IMR-90 (cell line): Measurements from ENCODE around the gene TRPV4. TPM values are rescaled to one million over a fixed set of nuclear protein-coding genes. Genes with fewer than 3 reads are reported as not detected.

Source experiments
- ATAC-seq: fragments of 200-7000 bp; cut with Tn5 transposase; 2 replicates; pipeline ENCODE4 v1.9.1; 2020; ENCODE audit warnings: low read depth, mild to moderate bottlenecking, moderate library complexity
- BruUV-seq: library from RNA; stranded (reverse); fragments of 400-500 nt; replicated peaks from 2 replicates; lab custom pipeline; 2021; lab: Mats Ljungman, UMichigan
- CTCF ChIA-PET: fragments of 300-600 bp; formaldehyde crosslinking; extraction: SDS; loops from one replicate; lab custom pipeline; 2021; ENCODE audit warnings: antibody characterized with exemption; lab: Yijun Ruan, JAX
- POLR2A ChIA-PET: fragments of 300-600 bp; sonication (Branson Sonifier 250); formaldehyde crosslinking; loops from one replicate; lab custom pipeline; 2022; ENCODE audit warnings: antibody characterized with exemption; ENCODE audit not compliant: unreplicated experiment; lab: Charles Lee
- DNase-seq: peaks from one replicate; pipeline ENCODE4 v3.0.0; 2013
- H2AFZ ChIP-seq: replicated peaks from 2 replicates; pipeline ENCODE3; 2013; ENCODE audit warnings: low read length, mild to moderate bottlenecking; ENCODE audit not compliant: poor library complexity
- H2AK5ac ChIP-seq: 2 replicates; pipeline ENCODE4 v1.6.1; 2013; ENCODE audit warnings: low read depth, low read length, inconsistent platforms
- H2AK9ac ChIP-seq: replicated peaks from 2 replicates; pipeline ENCODE3; 2013; ENCODE audit warnings: mild to moderate bottlenecking, low read depth, low read length, moderate library complexity; ENCODE audit not compliant: poor library complexity
- H2BK120ac ChIP-seq: 2 replicates; pipeline ENCODE4 v1.6.1; 2013; ENCODE audit warnings: low read depth, low read length, inconsistent platforms
- H2BK15ac ChIP-seq: 3 replicates; pipeline ENCODE4 v1.6.1; 2013; ENCODE audit warnings: low read depth, low read length, inconsistent platforms
- H2BK20ac ChIP-seq: 2 replicates; pipeline ENCODE4 v1.6.1; 2013; ENCODE audit warnings: low read depth, mild to moderate bottlenecking, inconsistent platforms, low read length, moderate library complexity
- H2BK5ac ChIP-seq: 2 replicates; pipeline ENCODE4 v1.6.1; 2013; ENCODE audit warnings: mild to moderate bottlenecking, low read depth, low read length, inconsistent platforms; ENCODE audit not compliant: poor library complexity, severe bottlenecking
- H3K14ac ChIP-seq: replicated peaks from 2 replicates; pipeline ENCODE4 v1.6.1; 2013; ENCODE audit warnings: low read depth, low read length, inconsistent platforms
- H3K18ac ChIP-seq: 2 replicates; pipeline ENCODE4 v1.6.1; 2013; ENCODE audit warnings: low read depth, low read length, control low read depth
- H3K23ac ChIP-seq: 2 replicates; pipeline ENCODE4 v1.6.1; 2013; ENCODE audit warnings: low read depth, low read length, inconsistent platforms
- H3K27ac ChIP-seq: 2 replicates; pipeline ENCODE4 v1.5.1; 2013; ENCODE audit warnings: mild to moderate bottlenecking, control low read depth, low read length; ENCODE audit not compliant: insufficient read depth
- H3K27me3 ChIP-seq: 2 replicates; pipeline ENCODE4 v1.6.1; 2013; ENCODE audit warnings: low read length; ENCODE audit not compliant: control insufficient read depth, insufficient read depth
- H3K36me3 ChIP-seq: 2 replicates; pipeline ENCODE4 v1.6.1; 2013; ENCODE audit warnings: low read length, mixed read lengths; ENCODE audit not compliant: control insufficient read depth, insufficient read depth
- H3K4ac ChIP-seq: 2 replicates; pipeline ENCODE4 v1.6.1; 2013; ENCODE audit warnings: low read depth, low read length, inconsistent platforms
- H3K4me1 ChIP-seq: 2 replicates; pipeline ENCODE4 v1.6.1; 2013; ENCODE audit warnings: low read length, mixed read lengths; ENCODE audit not compliant: control insufficient read depth, insufficient read depth
- H3K4me2 ChIP-seq: 2 replicates; pipeline ENCODE4 v1.6.1; 2013; ENCODE audit warnings: low read depth, mild to moderate bottlenecking, control low read depth, low read length, moderate library complexity
- H3K4me3 ChIP-seq: 2 replicates; pipeline ENCODE4 v1.5.1; 2013; ENCODE audit warnings: low read depth, mild to moderate bottlenecking, control low read depth, low read length, moderate library complexity; ENCODE audit not compliant: insufficient read depth
- H3K56ac ChIP-seq: 2 replicates; pipeline ENCODE4 v1.6.1; 2013; ENCODE audit warnings: low read length, inconsistent platforms; ENCODE audit not compliant: insufficient read depth; ENCODE audit errors: extremely low read depth
- H3K79me1 ChIP-seq, 2 experiments: 2 replicates each; pipeline ENCODE4 v1.6.1; 2013; ENCODE audit warnings: low read length in 2 of 2, inconsistent platforms in 1 of 2, low read depth in 1 of 2
- H3K9ac ChIP-seq: 2 replicates; pipeline ENCODE4 v1.6.1; 2013; ENCODE audit warnings: low read depth, low read length, control low read depth
- H3K9me1 ChIP-seq: 2 replicates; pipeline ENCODE4 v1.6.1; 2013; ENCODE audit warnings: low read length, inconsistent platforms; ENCODE audit not compliant: insufficient read depth
- H3K9me3 ChIP-seq: 2 replicates; pipeline ENCODE4 v1.6.1; 2013; ENCODE audit warnings: low read length; ENCODE audit not compliant: control insufficient read depth, insufficient read depth
- H4K20me1 ChIP-seq: 2 replicates; pipeline ENCODE4 v1.6.1; 2013; ENCODE audit warnings: low read length, inconsistent platforms; ENCODE audit not compliant: insufficient read depth
- H4K5ac ChIP-seq: 2 replicates; pipeline ENCODE4 v1.6.1; 2013; ENCODE audit warnings: mild to moderate bottlenecking, low read depth, low read length, control low read depth
- H4K8ac ChIP-seq, 2 experiments: 2 replicates each; pipeline ENCODE4 v1.6.1; 2013; ENCODE audit warnings: low read depth in 2 of 2, low read length in 2 of 2, control low read depth in 1 of 2, inconsistent platforms in 1 of 2
- H4K91ac ChIP-seq: 2 replicates; pipeline ENCODE4 v1.6.1; 2013; ENCODE audit warnings: low read depth, low read length, inconsistent platforms; ENCODE audit not compliant: insufficient read depth
- BHLHE40 ChIP-seq: fragments of 150-350 bp; IDR thresholded peaks from 2 replicates; pipeline ENCODE4 v1.6.1; 2016; ENCODE audit warnings: mild to moderate bottlenecking, low read depth, low read length
- CEBPB ChIP-seq: IDR thresholded peaks from 2 replicates; pipeline ENCODE4 v1.6.1; 2012; ENCODE audit warnings: low read depth, low read length, improper control_type of control experiment
- CTCF ChIP-seq: conservative IDR thresholded peaks from 2 replicates; pipeline ENCODE4 v1.5.1; 2012; ENCODE audit warnings: mild to moderate bottlenecking, low read depth, low read length, improper control_type of control experiment
- FOS ChIP-seq: fragments of 150-350 bp; IDR thresholded peaks from 2 replicates; pipeline ENCODE4 v1.6.1; 2016; ENCODE audit warnings: low read depth, low read length
- MAFK ChIP-seq: IDR thresholded peaks from 2 replicates; pipeline ENCODE4 v1.6.1; 2012; ENCODE audit warnings: low read depth, low read length, improper control_type of control experiment
- MXI1 ChIP-seq: IDR thresholded peaks from 2 replicates; pipeline ENCODE4 v1.6.1; 2012; ENCODE audit warnings: low read depth, mild to moderate bottlenecking, low read length, moderate library complexity, borderline replicate concordance
- NFE2L2 ChIP-seq: fragments of 150-350 bp; IDR thresholded peaks from 2 replicates; pipeline ENCODE4 v1.6.1; 2016; ENCODE audit warnings: low read depth, mild to moderate bottlenecking, low read length
- POLR2A ChIP-seq: IDR thresholded peaks from 2 replicates; pipeline ENCODE4 v1.6.1; 2012; ENCODE audit warnings: mild to moderate bottlenecking, low read depth, low read length
- RAD21 ChIP-seq: IDR thresholded peaks from 2 replicates; pipeline ENCODE4 v1.6.1; 2012; ENCODE audit warnings: low read length, improper control_type of control experiment
- RCOR1 ChIP-seq: IDR thresholded peaks from 2 replicates; pipeline ENCODE4 v1.6.1; 2012; ENCODE audit warnings: mild to moderate bottlenecking, low read length, improper control_type of control experiment; ENCODE audit not compliant: insufficient replicate concordance
- RFX5 ChIP-seq: IDR thresholded peaks from 2 replicates; pipeline ENCODE4 v1.8.0; 2012; ENCODE audit warnings: low read depth, mild to moderate bottlenecking, low read length, moderate library complexity
- SMC3 ChIP-seq: fragments of 150-350 bp; IDR thresholded peaks from 2 replicates; pipeline ENCODE4 v1.6.1; 2016; ENCODE audit warnings: low read depth, mild to moderate bottlenecking, antibody characterized with exemption, low read length, moderate library complexity
- USF2 ChIP-seq: fragments of 150-350 bp; IDR thresholded peaks from 2 replicates; pipeline ENCODE4 v1.6.1; 2017; ENCODE audit warnings: mild to moderate bottlenecking, antibody characterized with exemption, low read length, low read depth
- WGBS, 2 experiments: methylation state at CpG; one replicate each; pipeline versions ENCODE4 v1.1.5 to v1.1.7; 2013; ENCODE audit warnings: missing lambda C conversion rate in 2 of 2; ENCODE audit not compliant: insufficient read length in 1 of 2; ENCODE audit errors: extremely low coverage in 2 of 2; 5-methylcytosine and 5-hydroxymethylcytosine counted together
- dilution Hi-C: fragments of 300-500 bp; cut with HindIII; formaldehyde crosslinking; loops from one replicate; pipeline ENCODE4 v1.14.3; 2018; ENCODE audit warnings: low sequenced_read_pairs; ENCODE audit not compliant: unreplicated experiment
- in situ Hi-C: fragments of 300-500 bp; cut with MboI; formaldehyde crosslinking; loops from 3 replicates; pipeline ENCODE4 v1.14.3; 2019; ENCODE audit warnings: low sequenced_read_pairs, inconsistent platforms, mixed read lengths
- intact Hi-C: fragments of 100-400 bp; cut with micrococcal nuclease; formaldehyde crosslinking; loops from 2 replicates; pipeline ENCODE4 v1.10.0; 2022
- polyA plus RNA-seq, 3 experiments: library from polyadenylated mRNA; depleted of rRNA; stranded (reverse); fragments of >200 nt; gene quantifications; 2 replicates each; pipeline ENCODE4 v1.2.3, GENCODE V29; 2012; ENCODE audit warnings: low replicate concordance in 1 of 3
- total RNA-seq: library from RNA; depleted of rRNA; stranded (reverse); fragments of >200 nt; gene quantifications from 2 replicates; pipeline ENCODE4 v1.2.3, GENCODE V29; 2012

Gene TRPV4
- total and polyA plus RNA-seq, 2 of the 4 experiments (the other 2 are of a cell fraction), result 1.1 to 6.1 TPM

- Histone ChIP-seq H3K27ac (no peak overlapping the region), H3K14ac (no peak overlapping the region), H3K79me1 (no peaks in the 10 kb centered on the region), H3K9me1 (peaks cover 7% of the 10 kb centered on the region; the same call in 1 of the 2 replicates), H2AK9ac (no peak overlapping the region), H3K4me2 (no peak overlapping the region), H2BK5ac (no peak overlapping the region), H3K9me3 (no peaks in the 10 kb centered on the region), H3K27me3 (peaks cover 24% of the 10 kb centered on the region), H2BK15ac (no peak overlapping the region), H2BK120ac (no peak overlapping the region), H3K36me3 (no peaks in the 10 kb centered on the region), H3K9ac (no peak overlapping the region), H3K18ac (no peak overlapping the region), H3K4me3 (no peak overlapping the region), H3K23ac (no peak overlapping the region), H2AFZ (no peak overlapping the region), H3K4ac (no peak overlapping the region), H2BK20ac (no peak overlapping the region), H3K4me1 (peaks cover 2% of the 10 kb centered on the region; the same call in 1 of the 2 replicates), H2AK5ac (no peak overlapping the region), H4K5ac (no peak overlapping the region), H4K20me1 (no peaks in the 10 kb centered on the region), H4K91ac (no peak overlapping the region), H4K8ac (no peak overlapping the region), H3K56ac (no peak overlapping the region)
- ChIA-PET CTCF (no interaction called here), POLR2A (no interaction called here)
- TF ChIP-seq CTCF (no peak), USF2 (no peak), CEBPB (no peak), FOS (no peak), SMC3 (no peak), RCOR1 (no peak), BHLHE40 (no peak), RFX5 (no peak), MXI1 (no peak), RAD21 (no peak), NFE2L2 (no peak), POLR2A (no peak), MAFK (no peak)
- no TSS peak for BruUV-seq
- DNase-seq (no peak), ATAC-seq (no peak)
- intact Hi-C loops, result no loop called here
- in situ Hi-C loops, result no loop called here
- dilution Hi-C loops, result no loop called here
- WGBS, 2 experiments, result no CpG with 5 or more reads among the region's 4 CpGs
These were observed 95.0 kb downstream of the TRPV4 start for GRCh38 chr12:109738209-109738608.
